OCI-LY1 (cell line): ENCODE data around the gene NRG2.

Source experiments
- EZH2 ChIP-seq: fragments of 200-600 bp; sonication (generic), shearing (Covaris generic); IDR thresholded peaks from 2 replicates; pipeline ENCODE4 v1.8.0; 2017; ENCODE audit warnings: borderline replicate concordance, mixed run types, mild to moderate bottlenecking, antibody characterized with exemption, low read length, moderate library complexity, mixed read lengths
- TF ChIP-seq, protein P1 (sequence below): fragments of 200-600 bp; sonication (generic), shearing (Covaris generic); IDR thresholded peaks from 2 replicates; pipeline ENCODE4 v1.5.1; 2017; ENCODE audit warnings: mild to moderate bottlenecking, antibody characterized with exemption, low read length, moderate library complexity, mixed read lengths

DNA sequence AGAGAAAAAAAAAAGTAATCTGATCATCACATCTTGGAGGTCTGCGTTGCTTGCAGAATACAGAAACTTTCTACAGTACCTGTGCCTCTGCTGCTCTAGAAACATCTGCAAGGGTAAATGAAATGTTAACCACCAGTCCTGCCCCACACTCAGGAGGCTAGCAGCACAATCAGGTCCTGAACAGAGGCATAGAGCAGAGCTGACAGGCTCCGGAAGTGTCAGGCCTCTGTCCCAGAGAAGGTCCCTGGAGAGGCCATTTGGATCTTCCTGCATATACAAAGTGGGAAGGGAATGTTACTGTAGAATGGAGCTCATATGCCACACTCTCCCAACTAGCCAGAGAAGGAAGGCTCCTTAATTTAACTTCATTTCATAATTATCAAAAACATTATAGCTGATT is 7.2 kb downstream of the NRG2 start:
- TF ChIP-seq, protein P1, sequence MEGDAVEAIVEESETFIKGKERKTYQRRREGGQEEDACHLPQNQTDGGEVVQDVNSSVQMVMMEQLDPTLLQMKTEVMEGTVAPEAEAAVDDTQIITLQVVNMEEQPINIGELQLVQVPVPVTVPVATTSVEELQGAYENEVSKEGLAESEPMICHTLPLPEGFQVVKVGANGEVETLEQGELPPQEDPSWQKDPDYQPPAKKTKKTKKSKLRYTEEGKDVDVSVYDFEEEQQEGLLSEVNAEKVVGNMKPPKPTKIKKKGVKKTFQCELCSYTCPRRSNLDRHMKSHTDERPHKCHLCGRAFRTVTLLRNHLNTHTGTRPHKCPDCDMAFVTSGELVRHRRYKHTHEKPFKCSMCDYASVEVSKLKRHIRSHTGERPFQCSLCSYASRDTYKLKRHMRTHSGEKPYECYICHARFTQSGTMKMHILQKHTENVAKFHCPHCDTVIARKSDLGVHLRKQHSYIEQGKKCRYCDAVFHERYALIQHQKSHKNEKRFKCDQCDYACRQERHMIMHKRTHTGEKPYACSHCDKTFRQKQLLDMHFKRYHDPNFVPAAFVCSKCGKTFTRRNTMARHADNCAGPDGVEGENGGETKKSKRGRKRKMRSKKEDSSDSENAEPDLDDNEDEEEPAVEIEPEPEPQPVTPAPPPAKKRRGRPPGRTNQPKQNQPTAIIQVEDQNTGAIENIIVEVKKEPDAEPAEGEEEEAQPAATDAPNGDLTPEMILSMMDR: no peak
- TF ChIP-seq EZH2: no peak
